ENCODE data around the gene DNAH1.
"Not testable (repeated sequence)": the region's sequence is repeated elsewhere in the genome, so short reads cannot be mapped to it uniquely, and the experiment has no call there.

Gene DNAH1

GRCh38 chr3:52330194-52330805 lies 14.2 kb downstream of the DNAH1 start:
- no peak for FAIRE-seq
- DNase-seq (ENCODE audit: insufficient read length, low spot score), result no peak
- TF ChIP-seq TAF1 (IDR thresholded peaks at IDR 0.05; ENCODE audit: low read depth, low read length) (no peak), PAX5 (IDR thresholded peaks at IDR 0.05; ENCODE audit: insufficient read depth, low read length, severe bottlenecking) (no peak), SPI1 (IDR thresholded peaks at IDR 0.05; ENCODE audit: low read depth, low read length) (no peak), POLR2AphosphoS5 (IDR thresholded peaks at IDR 0.05; ENCODE audit: low read depth, low read length) (no peak), POU2F2 (IDR thresholded peaks at IDR 0.05; ENCODE audit: low read depth, low read length) (no peak), POLR2A (IDR thresholded peaks at IDR 0.05; ENCODE audit: low read depth, low read length) (no peak)

GRCh38 chr3:52331091-52331490 lies 15.0 kb downstream of the DNAH1 start:
- no peak for FAIRE-seq
- TF ChIP-seq SPI1 (IDR thresholded peaks at IDR 0.05; ENCODE audit: low read depth, low read length) (no peak), POU2F2 (IDR thresholded peaks at IDR 0.05; ENCODE audit: low read depth, low read length) (no peak), TAF1 (IDR thresholded peaks at IDR 0.05; ENCODE audit: low read depth, low read length) (no peak), POLR2AphosphoS5 (IDR thresholded peaks at IDR 0.05; ENCODE audit: low read depth, low read length) (no peak), POLR2A (IDR thresholded peaks at IDR 0.05; ENCODE audit: low read depth, low read length) (no peak), PAX5 (IDR thresholded peaks at IDR 0.05; ENCODE audit: insufficient read depth, low read length, severe bottlenecking) (no peak)

GRCh38 chr3:52331906-52332305 lies 15.8 kb downstream of the DNAH1 start:
- FAIRE-seq, result no peak
- no peak for DNase-seq (ENCODE audit: insufficient read length, low spot score)
- TF ChIP-seq POU2F2 (IDR thresholded peaks at IDR 0.05; ENCODE audit: low read depth, low read length) (no peak), POLR2AphosphoS5 (IDR thresholded peaks at IDR 0.05; ENCODE audit: low read depth, low read length) (no peak), TAF1 (IDR thresholded peaks at IDR 0.05; ENCODE audit: low read depth, low read length) (no peak), POLR2A (IDR thresholded peaks at IDR 0.05; ENCODE audit: low read depth, low read length) (no peak), SPI1 (IDR thresholded peaks at IDR 0.05; ENCODE audit: low read depth, low read length) (no peak), PAX5 (IDR thresholded peaks at IDR 0.05; ENCODE audit: insufficient read depth, low read length, severe bottlenecking) (no peak)

More at GRCh38 chr3:52331091-52331490, 15.0 kb downstream of the DNAH1 start:
- DNase-seq (ENCODE audit: insufficient read length, low spot score), result no peak

GRCh38 chr3:52333869-52334557 lies 17.9 kb downstream of the DNAH1 start:
- DNase-seq (ENCODE audit: insufficient read length, low spot score) (no peak), FAIRE-seq (no peak)
- TF ChIP-seq POLR2A (IDR thresholded peaks at IDR 0.05; ENCODE audit: low read depth, low read length), result no peak

GRCh38 chr3:52338131-52338530 lies 22.0 kb downstream of the DNAH1 start:
- not testable (repeated sequence) for FAIRE-seq; DNase-seq (ENCODE audit: insufficient read length, low spot score)

GRCh38 chr3:52339612-52340011 lies 23.5 kb downstream of the DNAH1 start:
- no peak for TF ChIP-seq SPI1 (IDR thresholded peaks at IDR 0.05; ENCODE audit: low read depth, low read length)
- no peak for TF ChIP-seq TAF1 (IDR thresholded peaks at IDR 0.05; ENCODE audit: low read depth, low read length)
- no peak for TF ChIP-seq POLR2AphosphoS5 (IDR thresholded peaks at IDR 0.05; ENCODE audit: low read depth, low read length)
- no peak for TF ChIP-seq POU2F2 (IDR thresholded peaks at IDR 0.05; ENCODE audit: low read depth, low read length)
- TF ChIP-seq PAX5 (IDR thresholded peaks at IDR 0.05; ENCODE audit: insufficient read depth, low read length, severe bottlenecking), result no peak
- TF ChIP-seq POLR2A (IDR thresholded peaks at IDR 0.05; ENCODE audit: low read depth, low read length), result no peak
- DNase-seq (ENCODE audit: insufficient read length, low spot score) (no peak), FAIRE-seq (no peak)

GRCh38 chr3:52341123-52341522 lies 25.0 kb downstream of the DNAH1 start:
- TF ChIP-seq SPI1 (IDR thresholded peaks at IDR 0.05; ENCODE audit: low read depth, low read length) (no peak), POLR2AphosphoS5 (IDR thresholded peaks at IDR 0.05; ENCODE audit: low read depth, low read length) (no peak), PAX5 (IDR thresholded peaks at IDR 0.05; ENCODE audit: insufficient read depth, low read length, severe bottlenecking) (no peak), POU2F2 (IDR thresholded peaks at IDR 0.05; ENCODE audit: low read depth, low read length) (no peak), TAF1 (IDR thresholded peaks at IDR 0.05; ENCODE audit: low read depth, low read length) (no peak), POLR2A (IDR thresholded peaks at IDR 0.05; ENCODE audit: low read depth, low read length) (no peak)
- DNase-seq (ENCODE audit: insufficient read length, low spot score), result no peak
- no peak for FAIRE-seq

- DNase-seq (ENCODE audit: insufficient read length, low spot score) (no peak), FAIRE-seq (no peak)
- no peak for TF ChIP-seq POLR2A (IDR thresholded peaks at IDR 0.05; ENCODE audit: low read depth, low read length)
- no peak for TF ChIP-seq SPI1 (IDR thresholded peaks at IDR 0.05; ENCODE audit: low read depth, low read length)
- no peak for TF ChIP-seq PAX5 (IDR thresholded peaks at IDR 0.05; ENCODE audit: insufficient read depth, low read length, severe bottlenecking)
- TF ChIP-seq POLR2AphosphoS5 (IDR thresholded peaks at IDR 0.05; ENCODE audit: low read depth, low read length), result no peak
- TF ChIP-seq TAF1 (IDR thresholded peaks at IDR 0.05; ENCODE audit: low read depth, low read length), result no peak
- no peak for TF ChIP-seq POU2F2 (IDR thresholded peaks at IDR 0.05; ENCODE audit: low read depth, low read length)
These were observed 28.0 kb downstream of the DNAH1 start for GRCh38 chr3:52343946-52344600.

- no peak for DNase-seq (ENCODE audit: insufficient read length, low spot score)
- no peak for FAIRE-seq
- TF ChIP-seq TAF1 (IDR thresholded peaks at IDR 0.05; ENCODE audit: low read depth, low read length) (no peak), SPI1 (IDR thresholded peaks at IDR 0.05; ENCODE audit: low read depth, low read length) (no peak), POLR2A (IDR thresholded peaks at IDR 0.05; ENCODE audit: low read depth, low read length) (no peak), POLR2AphosphoS5 (IDR thresholded peaks at IDR 0.05; ENCODE audit: low read depth, low read length) (no peak), POU2F2 (IDR thresholded peaks at IDR 0.05; ENCODE audit: low read depth, low read length) (no peak), PAX5 (IDR thresholded peaks at IDR 0.05; ENCODE audit: insufficient read depth, low read length, severe bottlenecking) (no peak)
These were observed 29.5 kb downstream of the DNAH1 start for GRCh38 chr3:52345521-52346109.
